Measurements from ENCODE around the gene FBLN1. TPM values are rescaled to one million over a fixed set of nuclear protein-coding genes. Genes with fewer than 3 reads are reported as not detected.

The FBLN1 gene
- polyA plus RNA-seq, 1 donor from 2014 or later: 3.4 TPM

DNA sequence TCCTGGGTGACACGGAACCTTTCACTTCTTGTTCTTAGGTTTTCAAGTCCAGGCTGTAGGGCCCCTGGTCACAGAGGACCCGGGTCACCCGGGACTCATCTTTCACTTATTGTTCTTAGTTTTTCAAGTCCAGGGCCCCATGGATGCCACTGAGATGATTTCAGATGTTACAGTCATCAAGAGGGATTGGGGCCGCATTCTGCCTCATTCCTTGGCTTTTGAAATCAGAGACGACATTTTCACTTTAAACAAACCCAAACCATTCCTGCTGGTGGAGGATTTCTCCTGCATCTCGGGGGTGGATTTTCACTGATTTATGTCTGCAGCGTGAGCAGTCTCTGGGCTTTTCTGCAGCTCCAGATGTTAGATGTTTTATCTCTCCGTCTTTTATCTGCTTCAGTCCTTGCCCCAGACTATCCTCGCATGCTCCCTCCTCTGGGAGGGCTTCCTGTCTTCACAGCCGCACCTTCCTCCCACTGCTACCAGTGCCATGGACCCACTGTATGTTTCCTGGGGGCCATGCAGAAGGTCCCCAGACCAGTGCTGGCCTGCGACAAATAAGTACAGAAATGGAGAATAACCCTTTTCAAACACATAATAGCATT, 27.4 kb downstream of the FBLN1 start:
- Histone ChIP-seq H3K4me2 (ENCODE audit: low read length) (no peak overlapping the region), H3K27me3 (ENCODE audit: insufficient read depth, low read depth, low read length) (no peaks in the 10 kb centered on the region), H2AFZ (ENCODE audit: low read depth, low read length) (no peak overlapping the region), H3K27ac (ENCODE audit: low read length) (no peak overlapping the region), H3K79me2 (replicated peaks; ENCODE audit: insufficient read depth, low read length) (no peaks in the 10 kb centered on the region), H3K4me3 (ENCODE audit: low read length) (no peak overlapping the region), H3K9ac (ENCODE audit: low read length) (no peak overlapping the region), H3K36me3 (ENCODE audit: insufficient read depth, low read length) (no peaks in the 10 kb centered on the region), H4K20me1 (ENCODE audit: insufficient read depth) (no peaks in the 10 kb centered on the region), H3K9me2 (ENCODE audit: insufficient read depth, low read length) (no peaks in the 10 kb centered on the region), H3K9me3 (ENCODE audit: low read length) (no peaks in the 10 kb centered on the region), H3F3A (ENCODE audit: insufficient read depth, low read length, poor library complexity, severe bottlenecking) (no peaks in the 10 kb centered on the region)
- TF ChIP-seq EZH2 (IDR thresholded peaks at IDR 0.05; ENCODE audit: borderline replicate concordance, insufficient read depth, low read length, poor library complexity, severe bottlenecking): no peak
- TF ChIP-seq MXI1 (conservative IDR thresholded peaks at IDR 0.05; ENCODE audit: poor library complexity, severe bottlenecking): no peak
- TF ChIP-seq, protein P1, sequence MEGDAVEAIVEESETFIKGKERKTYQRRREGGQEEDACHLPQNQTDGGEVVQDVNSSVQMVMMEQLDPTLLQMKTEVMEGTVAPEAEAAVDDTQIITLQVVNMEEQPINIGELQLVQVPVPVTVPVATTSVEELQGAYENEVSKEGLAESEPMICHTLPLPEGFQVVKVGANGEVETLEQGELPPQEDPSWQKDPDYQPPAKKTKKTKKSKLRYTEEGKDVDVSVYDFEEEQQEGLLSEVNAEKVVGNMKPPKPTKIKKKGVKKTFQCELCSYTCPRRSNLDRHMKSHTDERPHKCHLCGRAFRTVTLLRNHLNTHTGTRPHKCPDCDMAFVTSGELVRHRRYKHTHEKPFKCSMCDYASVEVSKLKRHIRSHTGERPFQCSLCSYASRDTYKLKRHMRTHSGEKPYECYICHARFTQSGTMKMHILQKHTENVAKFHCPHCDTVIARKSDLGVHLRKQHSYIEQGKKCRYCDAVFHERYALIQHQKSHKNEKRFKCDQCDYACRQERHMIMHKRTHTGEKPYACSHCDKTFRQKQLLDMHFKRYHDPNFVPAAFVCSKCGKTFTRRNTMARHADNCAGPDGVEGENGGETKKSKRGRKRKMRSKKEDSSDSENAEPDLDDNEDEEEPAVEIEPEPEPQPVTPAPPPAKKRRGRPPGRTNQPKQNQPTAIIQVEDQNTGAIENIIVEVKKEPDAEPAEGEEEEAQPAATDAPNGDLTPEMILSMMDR (IDR thresholded peaks at IDR 0.05; ENCODE audit: poor library complexity, severe bottlenecking): no peak
- no peak for TF ChIP-seq SMC3 (conservative IDR thresholded peaks at IDR 0.05; ENCODE audit: poor library complexity)

GRCh38 chr22:45531441-45532234, 29.0 kb downstream of the FBLN1 start:
- Histone ChIP-seq H3K9me3 (ENCODE audit: low read length) (no peaks in the 10 kb centered on the region), H3K79me2 (replicated peaks; ENCODE audit: insufficient read depth, low read length) (no peaks in the 10 kb centered on the region), H3K4me2 (ENCODE audit: low read length) (no peak overlapping the region), H4K20me1 (ENCODE audit: insufficient read depth) (no peaks in the 10 kb centered on the region), H3K27me3 (ENCODE audit: insufficient read depth, low read depth, low read length) (no peaks in the 10 kb centered on the region), H3K9me2 (ENCODE audit: insufficient read depth, low read length) (no peaks in the 10 kb centered on the region), H3F3A (ENCODE audit: insufficient read depth, low read length, poor library complexity, severe bottlenecking) (no peaks in the 10 kb centered on the region), H3K4me3 (ENCODE audit: low read length) (no peak overlapping the region), H3K36me3 (ENCODE audit: insufficient read depth, low read length) (no peaks in the 10 kb centered on the region), H3K27ac (ENCODE audit: low read length) (no peak overlapping the region), H2AFZ (ENCODE audit: low read depth, low read length) (no peak overlapping the region), H3K9ac (ENCODE audit: low read length) (no peak overlapping the region)
- no peak for TF ChIP-seq TAF1 (IDR thresholded peaks at IDR 0.05; ENCODE audit: low read depth)

DNA sequence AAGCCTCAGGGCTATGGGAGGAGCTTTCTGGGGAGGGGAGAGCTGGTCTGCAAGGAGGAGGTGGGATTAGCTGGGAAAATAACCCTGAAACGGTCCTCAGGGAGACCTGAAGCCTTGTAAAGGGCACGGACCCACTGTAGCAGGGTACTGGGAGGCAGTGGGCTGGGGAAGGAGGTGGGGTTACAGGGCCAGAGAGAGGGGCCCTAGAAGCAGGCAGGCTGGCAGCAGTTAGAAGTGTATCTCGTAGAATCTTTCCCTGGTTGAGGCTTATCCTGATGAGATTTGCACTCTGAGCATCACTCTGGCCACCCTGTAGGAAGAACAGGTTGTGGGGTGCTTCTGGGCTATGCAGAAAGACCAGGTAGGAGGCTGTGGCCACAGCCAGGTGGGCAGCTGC, 29.6 kb downstream of the FBLN1 start:
- Histone ChIP-seq H3K9me3 (ENCODE audit: low read length) (no peaks in the 10 kb centered on the region), H3K4me3 (ENCODE audit: low read length) (no peak overlapping the region), H2AFZ (ENCODE audit: low read depth, low read length) (no peak overlapping the region), H3K27ac (ENCODE audit: low read length) (no peak overlapping the region), H3K9ac (ENCODE audit: low read length) (no peak overlapping the region), H3K79me2 (replicated peaks; ENCODE audit: insufficient read depth, low read length) (no peaks in the 10 kb centered on the region), H3K9me2 (ENCODE audit: insufficient read depth, low read length) (no peaks in the 10 kb centered on the region), H3K27me3 (ENCODE audit: insufficient read depth, low read depth, low read length) (no peaks in the 10 kb centered on the region), H3K4me2 (ENCODE audit: low read length) (no peak overlapping the region), H3K36me3 (ENCODE audit: insufficient read depth, low read length) (no peaks in the 10 kb centered on the region), H3F3A (ENCODE audit: insufficient read depth, low read length, poor library complexity, severe bottlenecking) (no peaks in the 10 kb centered on the region), H4K20me1 (ENCODE audit: insufficient read depth) (no peaks in the 10 kb centered on the region)
- TF ChIP-seq, protein P1 (IDR thresholded peaks at IDR 0.05; ENCODE audit: poor library complexity, severe bottlenecking): no peak
- TF ChIP-seq RAD21 (conservative IDR thresholded peaks at IDR 0.05) (no peak), EZH2 (IDR thresholded peaks at IDR 0.05; ENCODE audit: borderline replicate concordance, insufficient read depth, low read length, poor library complexity, severe bottlenecking) (no peak)

Measured in neural cell (in vitro differentiated cells).